ENCODE measurements around the gene KCNH5. TPM values are rescaled to one million over a fixed set of nuclear protein-coding genes. Genes with fewer than 3 reads are reported as not detected.

The KCNH5 gene
- polyA plus RNA-seq, 1 of the 3 experiments (the other 2 are of a cell fraction), result not detected

DNA sequence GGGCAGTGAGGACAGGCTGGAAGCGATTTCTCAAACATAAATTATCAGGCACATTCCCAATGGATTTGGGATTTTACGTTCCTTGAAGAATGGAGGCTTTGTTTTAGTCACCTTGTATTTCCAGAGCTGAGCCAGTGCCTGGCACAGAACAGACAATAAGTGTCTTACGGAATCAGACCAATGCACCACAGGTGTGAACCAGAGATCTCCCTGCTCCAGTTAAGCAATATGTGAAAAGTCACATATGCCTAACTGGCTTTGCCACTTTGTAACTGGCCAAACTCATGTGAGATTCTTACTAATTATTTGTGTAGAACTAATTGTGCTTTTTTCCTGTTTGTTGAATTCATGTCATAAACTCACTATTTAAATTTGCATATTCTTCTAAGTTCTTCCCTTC, 130.4 kb downstream of the KCNH5 start:
- no peak for TF ChIP-seq REST (IDR thresholded peaks at IDR 0.05; ENCODE audit: low read depth, low read length)
- TF ChIP-seq RCOR1 (IDR thresholded peaks at IDR 0.05; ENCODE audit: low read length), result no peak
- TF ChIP-seq ELF1 (IDR thresholded peaks at IDR 0.05), result no peak
- TF ChIP-seq, protein P1, sequence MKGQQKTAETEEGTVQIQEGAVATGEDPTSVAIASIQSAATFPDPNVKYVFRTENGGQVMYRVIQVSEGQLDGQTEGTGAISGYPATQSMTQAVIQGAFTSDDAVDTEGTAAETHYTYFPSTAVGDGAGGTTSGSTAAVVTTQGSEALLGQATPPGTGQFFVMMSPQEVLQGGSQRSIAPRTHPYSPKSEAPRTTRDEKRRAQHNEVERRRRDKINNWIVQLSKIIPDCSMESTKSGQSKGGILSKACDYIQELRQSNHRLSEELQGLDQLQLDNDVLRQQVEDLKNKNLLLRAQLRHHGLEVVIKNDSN (IDR thresholded peaks at IDR 0.05; ENCODE audit: borderline replicate concordance, low read depth), result no peak
- no peak for TF ChIP-seq GATA2 (CRISPR knock-in tag; IDR thresholded peaks at IDR 0.05)
- TF ChIP-seq POLR2AphosphoS5 (IDR thresholded peaks at IDR 0.05; ENCODE audit: low read depth, low read length), result no peak
- TF ChIP-seq RAD21 (IDR thresholded peaks at IDR 0.05; ENCODE audit: low read length), result no peak
- no peaks in the 10 kb centered on the region for H3K27me3 ChIP-seq (ENCODE audit: insufficient read depth)
- no peak overlapping the region for H3K4me2 ChIP-seq
- no peaks in the 10 kb centered on the region for H3K36me3 ChIP-seq (replicated peaks in 1 of 2; ENCODE audit: control insufficient read depth in 1 of 2, insufficient read depth in 2 of 2, low read length in 1 of 2)
- H3K4me1 ChIP-seq (ENCODE audit: control insufficient read depth in 1 of 2, insufficient read depth in 2 of 2, low read depth in 1 of 2, low read length in 1 of 2), result peaks cover 7% of the 10 kb centered on the region in 2 experiments; a peak in 3 of 4 replicates
- no peak overlapping the region for H3K9ac ChIP-seq
- no peak for DNase-seq
- ChIA-PET CTCF (interaction anchor here (1.2 kb wide), 1 partner anchor 18 kb away, joined by 3 read pairs; no protein-coding TSS in a partner anchor), POLR2A (no interaction called here)
- 71% methylated on average over 3 of the region's 3 CpGs for WGBS (ENCODE audit: low lambda C conversion rate)
- H3K4me3 ChIP-seq (ENCODE audit: low read depth in 2 of 2, low read length in 1 of 2), result no peak overlapping the region
- no peaks in the 10 kb centered on the region; the same call in 1 of the 2 replicates for H3K9me2 ChIP-seq
- H3F3A ChIP-seq (replicated peaks; ENCODE audit: insufficient read depth), result no peaks in the 10 kb centered on the region
- H3K79me2 ChIP-seq (ENCODE audit: insufficient read depth), result no peaks in the 10 kb centered on the region
- H3K27ac ChIP-seq (ENCODE audit: low read depth in 2 of 2, low read length in 1 of 2), result no peak overlapping the region; a peak in 1 of 4 replicates
- no peaks in the 10 kb centered on the region for H4K20me1 ChIP-seq (ENCODE audit: insufficient read depth)
- no peak overlapping the region for H2AFZ ChIP-seq (ENCODE audit: low read depth)
- no peaks in the 10 kb centered on the region for H3K9me3 ChIP-seq

GRCh38 chr14:62914025-62914424, 131.2 kb downstream of the KCNH5 start:
- ChIA-PET POLR2A (no interaction called here), CTCF (interaction anchor here (1.2 kb wide), 1 partner anchor 19 kb away, joined by 3 read pairs; no protein-coding TSS in a partner anchor)
- Histone ChIP-seq H3K4me1 (ENCODE audit: control insufficient read depth in 1 of 2, insufficient read depth in 2 of 2, low read depth in 1 of 2, low read length in 1 of 2) (peaks cover 7% of the 10 kb centered on the region in 2 experiments; a peak in 3 of 4 replicates), H3K27me3 (ENCODE audit: insufficient read depth) (no peaks in the 10 kb centered on the region), H3K9me2 (no peaks in the 10 kb centered on the region; the same call in 1 of the 2 replicates), H3F3A (replicated peaks; ENCODE audit: insufficient read depth) (no peaks in the 10 kb centered on the region), H3K4me2 (no peak overlapping the region; the same call in 1 of the 2 replicates), H3K36me3 (replicated peaks in 1 of 2; ENCODE audit: control insufficient read depth in 1 of 2, insufficient read depth in 2 of 2, low read length in 1 of 2) (no peaks in the 10 kb centered on the region), H2AFZ (ENCODE audit: low read depth) (no peak overlapping the region), H3K4me3 (ENCODE audit: low read depth in 2 of 2, low read length in 1 of 2) (no peak overlapping the region), H3K9me3 (no peaks in the 10 kb centered on the region), H4K20me1 (ENCODE audit: insufficient read depth) (no peaks in the 10 kb centered on the region), H3K79me2 (ENCODE audit: insufficient read depth) (no peaks in the 10 kb centered on the region), H3K9ac (no peak overlapping the region), H3K27ac (ENCODE audit: low read depth in 2 of 2, low read length in 1 of 2) (peak overlapping the region in 1 of 2 experiments; percentile 67; a peak in 2 of 4 replicates)
- peak; percentile 35 for DNase-seq
- WGBS (ENCODE audit: low lambda C conversion rate), result 1% methylated on average over 2 of the region's 2 CpGs
- TF ChIP-seq GATA2 (CRISPR knock-in tag; IDR thresholded peaks at IDR 0.05) (peak; percentile 50; the same call in 1 of the 2 replicates), CHD2 (IDR thresholded peaks at IDR 0.05; ENCODE audit: low read length, partially characterized antibody) (peak; percentile 16), RXRA (IDR thresholded peaks at IDR 0.05; ENCODE audit: borderline replicate concordance, low read depth) (no peak), NRF1 (IDR thresholded peaks at IDR 0.05; ENCODE audit: low read depth, low read length) (no peak), TCF12 (IDR thresholded peaks at IDR 0.05) (peak; percentile 35; the same call in 1 of the 2 replicates), EP300 (IDR thresholded peaks at IDR 0.05; ENCODE audit: borderline replicate concordance in 1 of 2, low read depth in 1 of 2, low read length in 1 of 2) (peak in 1 of 2 experiments; percentile 68; a peak in 2 of 4 replicates), JUND (IDR thresholded peaks at IDR 0.05) (peak; percentile 38), PBX3 (IDR thresholded peaks at IDR 0.05) (peak; percentile 27; the same call in 1 of the 2 replicates), TEAD4 (IDR thresholded peaks at IDR 0.05; ENCODE audit: borderline replicate concordance, insufficient read depth) (peak; percentile 28; the same call in 1 of the 2 replicates), ELF1 (IDR thresholded peaks at IDR 0.05) (no peak)
- TF ChIP-seq, protein P1 (IDR thresholded peaks at IDR 0.05; ENCODE audit: borderline replicate concordance, low read depth), result no peak

Data from SK-N-SH (cell line).